NCI-H2196 treated with DMSO at 0.1 percent for 48 hours (cell line): Measurements from ENCODE around the gene GRID2.

Source experiments
- DNase-seq: peaks from one replicate; lab custom pipeline; 2025; ENCODE audit not compliant: unreplicated experiment; lab: John Stamatoyannopoulos, UW

Gene GRID2

DNA sequence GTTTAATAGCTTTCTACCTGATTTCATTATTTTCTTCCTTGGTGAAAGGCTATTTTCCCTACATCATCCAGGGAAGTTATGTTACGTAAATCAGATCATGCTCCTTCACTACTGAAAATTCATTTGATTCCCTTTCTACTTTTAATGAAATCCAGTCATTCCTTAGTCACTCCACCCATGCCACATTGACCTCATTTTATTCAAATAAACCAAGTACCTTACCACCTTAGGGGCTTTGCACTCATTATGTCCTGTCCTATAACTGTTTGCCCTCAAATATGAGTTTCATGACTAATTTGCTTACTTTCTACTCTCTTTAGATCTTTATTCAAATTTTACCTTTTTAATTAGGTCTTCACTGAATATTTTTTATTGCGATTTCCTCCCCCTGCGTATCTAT is 374.0 kb downstream of the GRID2 start:
- no peak for DNase-seq

DNA sequence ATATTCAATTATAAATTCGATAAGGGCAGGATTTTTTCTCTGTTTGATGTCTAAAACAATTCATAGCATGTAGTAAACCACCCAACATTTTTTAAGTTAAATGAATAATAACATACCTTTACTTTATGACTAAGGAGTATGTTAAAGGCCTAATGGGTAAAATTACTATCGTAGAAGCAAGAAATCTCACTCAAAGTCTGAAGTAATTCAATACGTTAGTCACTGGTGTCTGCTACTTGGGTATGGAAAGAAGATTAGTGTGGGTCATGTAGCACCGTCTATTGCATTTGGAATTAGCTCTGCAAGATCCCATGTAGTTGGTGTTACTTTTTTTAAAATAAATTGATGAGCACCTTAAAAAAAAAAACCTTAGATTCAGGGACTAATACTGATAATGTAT is 374.5 kb downstream of the GRID2 start:
- DNase-seq = no peak

DNA sequence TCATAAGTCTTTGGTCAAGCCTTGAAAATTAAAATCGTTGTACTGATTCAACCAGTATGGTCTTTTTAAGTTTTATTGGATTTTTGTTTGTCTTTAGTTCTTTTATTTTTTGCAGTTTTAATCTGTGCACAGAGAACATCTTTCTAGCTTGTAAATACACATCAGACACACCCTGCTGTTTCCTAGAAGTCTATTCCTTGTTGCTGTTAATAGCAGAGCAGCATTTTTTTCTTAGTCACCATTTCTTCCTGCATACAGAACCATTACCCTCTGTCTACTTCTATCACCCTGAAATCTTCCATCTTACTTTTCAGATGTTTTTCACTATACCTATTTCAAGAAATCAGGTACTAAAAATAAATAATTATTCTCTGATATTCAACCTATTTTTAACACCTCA is 375.4 kb downstream of the GRID2 start:
- DNase-seq = no peak

DNA sequence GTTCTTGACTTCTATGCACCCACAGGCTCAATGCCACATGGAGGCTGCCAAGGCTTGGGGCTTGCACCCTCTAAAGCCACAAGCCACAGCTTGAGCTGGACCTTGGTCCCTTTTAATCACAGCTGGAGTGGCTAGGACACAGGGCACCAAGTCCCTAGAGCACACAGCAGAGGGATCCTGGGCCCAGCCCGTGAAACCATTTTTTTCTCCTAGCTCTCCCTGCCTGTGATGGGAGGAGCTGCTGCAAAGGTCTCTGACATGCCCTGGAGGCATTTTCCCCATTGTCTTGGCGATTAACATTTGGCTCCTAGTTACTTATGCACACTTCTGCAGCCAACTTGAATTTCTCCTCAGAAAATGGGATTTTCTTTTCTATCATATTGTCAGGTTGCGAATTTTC is 410.9 kb downstream of the GRID2 start:
- DNase-seq = no peak

DNA sequence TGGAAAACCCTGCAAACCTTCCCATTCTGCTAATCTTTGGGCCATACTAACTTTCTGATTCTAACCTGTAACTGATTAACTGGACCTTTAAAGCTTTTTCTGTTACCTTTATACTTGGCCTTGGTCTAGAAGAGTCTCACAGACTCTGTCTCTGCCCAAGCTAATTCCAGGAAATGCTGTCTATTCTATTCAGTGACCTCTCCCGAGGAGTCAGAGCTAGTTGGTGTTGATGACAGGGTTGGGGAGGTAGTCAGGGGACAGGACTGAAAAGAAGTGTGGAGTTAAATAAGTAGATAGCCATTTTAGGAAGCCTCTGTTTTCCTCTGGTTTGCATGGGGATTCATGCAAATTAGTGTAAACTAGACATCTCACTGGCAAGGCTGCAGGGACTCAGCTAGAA is 429.5 kb downstream of the GRID2 start:
- no peak for DNase-seq

DNA sequence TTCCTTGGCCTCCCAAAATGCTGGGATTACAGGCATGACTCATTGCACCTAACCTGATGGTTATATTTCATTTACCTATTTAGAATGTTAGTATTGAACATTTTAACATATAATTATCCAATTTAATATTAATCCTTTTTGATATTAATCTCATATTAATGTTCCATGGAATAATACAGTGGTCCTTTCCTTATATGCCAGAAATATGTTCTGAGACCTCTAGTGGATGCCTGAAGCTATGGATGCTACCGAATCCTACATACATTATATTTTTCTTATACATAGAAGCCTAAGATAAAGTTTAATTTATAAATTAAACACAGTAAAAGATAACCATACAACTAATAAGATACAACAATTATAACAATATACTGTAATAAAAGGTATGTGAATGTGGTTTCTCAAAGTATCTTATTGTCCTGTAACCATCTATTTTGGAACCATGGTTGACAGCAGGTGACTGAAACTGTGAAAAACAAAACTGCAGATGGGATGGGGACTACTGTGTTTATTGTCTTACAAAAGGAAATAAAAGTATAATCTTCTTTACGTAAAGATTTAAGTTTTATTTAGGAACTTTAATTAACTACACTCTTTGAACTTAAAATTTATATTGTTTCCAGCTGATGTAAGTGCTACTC is 431.4 kb downstream of the GRID2 start:
- DNase-seq = no peak

- no peak for DNase-seq
These were observed 456.7 kb downstream of the GRID2 start for GRCh38 chr4:92760433-92760832.

GRCh38 chr4:92776080-92776479 is 472.3 kb downstream of the GRID2 start:
- DNase-seq = no peak

GRCh38 chr4:92789741-92790140 is 486.0 kb downstream of the GRID2 start:
- DNase-seq = no peak

- no peak for DNase-seq
These were observed 488.2 kb downstream of the GRID2 start for GRCh38 chr4:92791871-92792440.

- DNase-seq = no peak
These were observed 505.6 kb downstream of the GRID2 start for GRCh38 chr4:92809381-92809780.

DNA sequence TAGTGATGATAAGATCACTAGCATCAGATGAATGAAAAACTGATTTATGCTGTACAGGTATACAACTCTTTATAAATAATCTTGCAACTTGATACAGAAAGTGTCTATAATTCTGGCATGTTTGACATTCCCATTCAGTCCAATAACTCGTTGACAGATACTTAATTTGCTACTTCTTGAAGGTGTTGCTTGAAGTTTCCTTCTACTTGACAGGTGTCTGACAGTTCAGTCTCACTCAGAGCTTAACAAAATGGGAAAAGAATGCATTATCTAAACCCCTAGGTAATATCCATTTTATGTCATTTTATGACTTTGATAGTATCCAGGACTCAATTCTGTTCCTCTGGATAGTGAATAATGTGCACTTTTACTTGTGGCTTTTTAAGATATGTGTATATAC is 508.9 kb downstream of the GRID2 start:
- DNase-seq = no peak

DNA sequence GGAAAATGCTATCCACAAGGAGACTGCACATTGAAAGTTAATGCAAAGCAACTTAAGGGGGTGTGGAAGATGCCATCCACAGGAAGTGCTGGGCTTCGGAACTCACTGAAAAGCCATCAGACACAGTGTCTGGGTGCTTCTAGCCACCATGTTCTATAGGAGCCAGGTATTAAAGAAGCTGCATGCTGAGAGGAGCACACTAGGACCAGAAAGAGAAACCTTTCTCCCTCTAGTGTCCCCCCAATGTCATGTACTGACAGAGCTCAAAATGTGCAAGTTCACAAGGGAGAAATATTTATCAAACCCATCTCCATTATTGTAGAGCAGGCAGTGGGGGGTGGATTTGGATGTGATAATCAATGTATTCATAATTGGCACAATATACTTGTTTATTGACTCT is 510.9 kb downstream of the GRID2 start:
- DNase-seq = no peak

GRCh38 chr4:92825256-92825655 is 521.5 kb downstream of the GRID2 start:
- DNase-seq = no peak

DNA sequence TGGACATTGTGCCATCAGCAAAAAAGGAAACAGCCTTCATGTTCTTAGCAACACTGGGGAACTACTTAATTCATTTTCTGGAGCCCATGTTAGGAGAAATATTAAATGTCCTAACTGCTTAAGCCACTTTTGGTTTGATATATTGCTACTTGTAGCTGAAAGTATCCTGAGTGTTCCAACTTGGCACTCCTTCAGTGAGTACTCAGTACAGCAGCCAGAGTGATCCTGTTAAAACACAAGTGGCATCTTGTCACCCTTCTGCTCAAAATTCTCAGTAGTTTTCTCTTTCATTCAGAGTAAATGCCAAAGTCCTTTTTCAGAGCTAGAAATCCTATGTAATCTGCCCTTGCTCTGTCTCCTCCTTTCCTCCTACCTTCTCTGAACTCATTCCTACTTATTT is 522.0 kb downstream of the GRID2 start:
- DNase-seq = no peak

DNA sequence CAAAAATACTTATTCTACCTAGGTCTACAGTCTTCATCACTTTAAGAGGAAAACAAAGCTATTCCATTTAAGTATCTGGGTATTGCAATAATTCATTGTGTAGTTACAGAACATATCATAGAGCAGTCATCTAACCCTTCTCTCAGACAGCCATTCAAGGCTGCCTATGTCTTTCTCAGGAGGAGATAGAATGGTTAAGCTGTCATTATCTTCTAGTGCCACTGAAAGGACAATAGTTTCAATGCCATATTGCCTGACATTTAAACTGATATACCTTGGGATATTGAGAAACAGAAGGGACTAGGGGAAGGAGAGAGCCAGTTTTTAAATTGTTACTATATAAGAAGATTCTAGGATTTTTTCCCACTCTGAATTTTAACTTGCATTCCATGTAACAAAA is 527.0 kb downstream of the GRID2 start:
- no peak for DNase-seq

GRCh38 chr4:92840880-92841279 is 537.1 kb downstream of the GRID2 start:
- no peak for DNase-seq

DNA sequence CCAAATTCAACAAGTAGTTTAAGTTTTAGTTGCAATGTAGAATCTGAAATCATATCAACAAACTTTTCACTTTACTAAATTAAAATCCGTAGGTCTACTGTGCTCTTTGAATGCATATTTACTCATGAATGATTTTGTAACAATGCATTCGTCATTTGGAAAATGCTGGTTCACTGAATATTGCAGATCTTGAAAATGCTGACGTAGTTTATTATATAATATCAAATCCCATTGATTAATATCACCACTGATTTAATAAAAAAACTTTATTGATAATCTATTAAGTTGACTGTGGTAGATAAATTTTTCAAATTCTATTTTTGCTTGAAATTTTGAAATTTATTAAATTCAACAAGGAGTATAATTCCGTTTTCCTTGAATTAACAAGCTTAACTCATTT is 540.0 kb downstream of the GRID2 start:
- no peak for DNase-seq

GRCh38 chr4:92847026-92847425 is 543.3 kb downstream of the GRID2 start:
- DNase-seq = no peak

GRCh38 chr4:92862509-92862908 is 558.7 kb downstream of the GRID2 start:
- DNase-seq = no peak

- DNase-seq = no peak
These were observed 560.3 kb downstream of the GRID2 start for GRCh38 chr4:92864096-92864495.

GRCh38 chr4:92872604-92873003 is 568.8 kb downstream of the GRID2 start:
- no peak for DNase-seq

DNA sequence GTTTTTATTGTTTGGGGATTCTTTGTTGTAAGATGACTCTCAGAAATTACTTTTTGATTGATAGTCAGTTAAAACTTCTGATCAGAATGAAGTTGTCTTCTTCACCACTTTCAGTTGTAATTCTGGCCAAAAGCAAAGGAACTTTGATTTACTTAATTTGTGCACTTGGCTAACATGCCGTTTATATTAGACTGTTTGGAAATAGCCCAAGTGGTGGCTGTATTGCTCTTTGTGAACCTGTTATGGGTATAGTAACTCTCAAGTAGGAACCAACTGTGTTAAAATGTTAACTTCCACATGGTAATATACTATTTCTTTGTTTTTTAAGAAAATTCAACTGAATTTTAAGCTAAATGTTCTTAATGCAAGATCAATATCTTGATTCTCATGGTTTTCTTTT is 581.9 kb downstream of the GRID2 start:
- DNase-seq = no peak
